GM08714 (cell line): ENCODE data around the gene CCDC28A.

Experiments
- H3K4me3 ChIP-seq: fragments of 200-500 bp; sonication (Bioruptor generic); 2 replicates; pipeline ENCODE4 v1.5.1; 2014; ENCODE audit warnings: mild to moderate bottlenecking, low read length, inconsistent platforms
- ZNF274 ChIP-seq: IDR thresholded peaks from 2 replicates; pipeline ENCODE4 v1.6.1; 2012; ENCODE audit warnings: mild to moderate bottlenecking, low read depth, low read length

The CCDC28A gene

DNA sequence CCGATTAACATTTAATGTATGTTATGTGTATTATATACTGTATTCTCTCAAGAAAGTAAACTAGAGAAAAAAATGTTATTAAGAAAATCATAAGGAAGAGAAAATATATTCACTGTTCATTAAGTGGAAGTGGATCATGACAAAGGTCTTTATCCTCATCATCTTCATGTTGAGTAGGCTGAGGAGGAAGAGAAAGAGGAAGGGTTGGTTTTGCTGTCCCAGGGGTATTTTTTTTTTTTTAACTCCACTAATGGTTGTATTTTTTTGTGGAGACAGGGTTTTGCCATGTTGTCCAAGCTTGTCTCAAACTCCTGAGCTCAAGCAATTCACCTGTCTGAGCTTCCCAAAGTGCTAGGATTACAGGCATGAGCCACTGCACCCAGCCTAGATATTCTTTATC is 33.3 kb downstream of the CCDC28A start:
- no peak for TF ChIP-seq ZNF274
- H3K4me3 ChIP-seq: no peak overlapping the region

DNA sequence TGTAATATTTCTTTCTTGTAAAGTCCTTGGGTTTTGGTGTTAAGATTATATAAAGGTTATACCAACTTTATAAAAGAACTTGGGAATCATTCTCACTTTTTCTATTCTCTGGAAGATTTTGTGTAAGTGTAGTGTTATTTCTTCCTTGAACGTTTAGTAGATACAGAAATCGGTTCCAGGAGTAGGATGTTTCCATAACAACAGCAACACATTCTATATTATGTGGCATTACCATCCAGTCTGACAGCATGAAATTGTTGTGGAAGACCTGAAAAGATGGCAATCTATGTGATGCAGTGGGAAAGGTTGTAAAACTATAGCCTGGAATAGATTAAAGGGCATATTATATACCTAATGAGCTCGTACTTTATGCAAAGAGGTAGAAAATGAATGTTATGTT is 36.1 kb downstream of the CCDC28A start:
- TF ChIP-seq ZNF274: no peak
- H3K4me3 ChIP-seq: no peak overlapping the region

GRCh38 chr6:138811866-138812265 is 38.3 kb downstream of the CCDC28A start:
- TF ChIP-seq ZNF274: no peak
- H3K4me3 ChIP-seq: no peak overlapping the region

DNA sequence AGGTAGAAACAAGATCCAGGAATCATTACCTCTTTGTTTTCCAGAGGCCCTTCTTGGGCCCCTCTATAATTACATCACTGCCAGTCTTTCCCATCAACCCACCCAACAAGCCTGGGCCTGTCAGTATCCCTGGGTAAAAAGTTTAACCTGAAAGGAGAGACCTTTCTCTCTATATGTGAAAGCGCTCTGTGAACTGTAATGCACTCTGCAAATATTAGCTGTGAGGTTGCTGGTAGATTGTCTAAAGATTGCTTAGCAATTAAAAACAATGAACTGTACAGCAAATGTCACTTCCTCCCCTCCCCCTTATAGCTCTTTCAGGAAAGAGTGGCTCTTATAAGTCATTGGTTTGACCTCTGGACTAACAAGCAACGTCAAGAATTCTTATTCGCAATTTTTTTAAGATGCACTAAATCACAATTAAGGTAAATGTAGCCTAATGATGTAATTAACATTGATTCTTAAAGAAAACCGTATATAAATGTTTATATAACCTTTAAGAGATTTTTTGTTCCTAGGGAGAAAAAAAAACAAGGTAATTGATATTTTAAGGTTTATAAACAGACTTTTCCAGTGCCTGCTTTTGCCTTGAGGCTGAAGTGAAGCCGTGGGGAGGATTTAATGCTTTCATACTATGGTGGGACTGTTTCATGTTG is 40.7 kb downstream of the CCDC28A start:
- TF ChIP-seq ZNF274: no peak
- no peak overlapping the region for H3K4me3 ChIP-seq

- no peak overlapping the region for H3K4me3 ChIP-seq
- no peak for TF ChIP-seq ZNF274
Observed at GRCh38 chr6:138815221-138815620, 41.7 kb downstream of the CCDC28A start.

- no peak for TF ChIP-seq ZNF274
- no peak overlapping the region for H3K4me3 ChIP-seq
Observed at GRCh38 chr6:138815797-138816528, 42.4 kb downstream of the CCDC28A start.

DNA sequence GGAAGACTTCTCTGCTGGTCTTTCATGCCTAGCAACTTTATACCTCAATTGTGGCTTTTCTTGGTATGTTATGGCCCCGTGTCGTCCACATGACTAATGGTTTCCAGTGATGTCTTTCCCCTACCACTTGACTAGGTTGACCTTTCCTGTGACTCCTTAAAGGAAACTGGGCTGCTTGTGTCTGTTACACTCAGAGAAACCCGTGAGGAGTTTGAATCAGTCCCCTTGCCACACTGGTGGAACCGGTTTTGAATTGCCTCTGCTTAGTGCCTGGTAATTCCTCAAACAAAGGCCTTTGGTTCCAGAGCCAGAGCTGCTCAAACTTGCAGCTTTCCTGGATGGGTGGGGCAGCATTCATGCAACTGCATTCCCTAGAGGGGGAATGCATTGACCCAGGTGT is 44.2 kb downstream of the CCDC28A start:
- no peak for TF ChIP-seq ZNF274
- H3K4me3 ChIP-seq: no peak overlapping the region

DNA sequence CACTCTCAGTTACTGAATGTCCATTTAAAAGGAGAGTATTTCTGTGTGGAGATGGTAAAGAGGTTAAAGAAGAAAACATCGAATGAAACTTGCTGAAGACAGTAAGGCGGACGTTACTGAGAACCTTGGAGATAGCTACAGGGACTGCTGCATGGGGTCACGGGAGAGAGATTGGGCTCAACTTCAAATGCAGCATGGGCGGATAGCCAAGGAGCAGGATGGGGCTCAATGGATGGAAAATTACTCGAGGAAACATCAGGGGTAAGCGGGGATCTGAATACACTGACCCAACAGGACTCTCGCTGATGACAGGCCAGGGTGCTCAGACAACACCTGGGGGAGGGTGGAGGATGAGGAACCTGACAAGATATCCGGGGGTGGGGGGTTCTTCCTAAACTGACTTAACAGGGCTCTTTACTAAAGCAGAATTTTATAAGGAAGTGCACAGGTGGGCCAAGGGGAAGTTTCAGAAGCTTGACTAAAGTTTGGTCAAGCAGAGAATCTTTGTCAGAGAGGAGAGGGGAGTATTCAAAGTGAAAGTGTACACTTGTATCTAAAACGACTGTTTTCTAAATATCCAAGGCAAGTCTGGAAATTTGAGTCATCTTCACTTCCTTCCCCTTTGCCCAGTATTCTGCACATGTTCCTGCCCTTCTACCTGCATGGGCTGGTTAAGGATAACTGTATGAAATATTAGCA is 45.1 kb downstream of the CCDC28A start:
- no peak for TF ChIP-seq ZNF274
- H3K4me3 ChIP-seq: no peak overlapping the region

GRCh38 chr6:138821519-138821918 is 48.0 kb downstream of the CCDC28A start:
- no peak overlapping the region for H3K4me3 ChIP-seq
- no peak for TF ChIP-seq ZNF274

DNA sequence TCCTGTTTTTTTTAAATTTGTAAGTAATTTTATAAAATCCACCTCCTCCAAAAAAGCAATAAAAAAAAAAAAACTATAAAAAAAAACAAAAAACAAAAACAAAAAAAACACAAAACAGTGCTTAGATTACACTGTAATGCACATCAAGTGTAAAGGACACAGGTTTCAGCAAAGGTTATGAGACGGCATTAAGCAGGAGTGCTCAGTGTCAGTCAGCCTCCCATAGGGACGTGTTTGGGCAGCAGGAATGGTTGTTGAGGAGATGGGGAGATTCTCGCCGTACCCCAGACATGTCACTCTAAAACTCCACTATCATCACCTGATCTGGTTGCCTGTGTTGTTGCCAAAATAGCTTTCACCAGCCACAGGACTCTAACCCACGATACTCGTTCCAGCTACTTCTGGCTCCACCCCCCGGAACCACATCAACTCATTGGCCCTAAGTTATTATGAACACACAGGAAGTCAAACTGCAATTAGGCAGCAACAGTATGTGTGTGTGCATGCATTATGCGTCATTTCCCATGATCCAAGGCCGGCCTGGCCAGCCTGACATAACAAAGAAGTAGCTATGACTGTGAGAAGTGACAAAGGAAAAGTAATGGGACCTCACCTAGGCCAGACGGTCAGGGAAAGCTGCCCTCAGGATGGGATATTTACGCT is 51.0 kb downstream of the CCDC28A start:
- no peak for TF ChIP-seq ZNF274
- no peak overlapping the region for H3K4me3 ChIP-seq

GRCh38 chr6:138830248-138830647 is 56.7 kb downstream of the CCDC28A start:
- TF ChIP-seq ZNF274: no peak

DNA sequence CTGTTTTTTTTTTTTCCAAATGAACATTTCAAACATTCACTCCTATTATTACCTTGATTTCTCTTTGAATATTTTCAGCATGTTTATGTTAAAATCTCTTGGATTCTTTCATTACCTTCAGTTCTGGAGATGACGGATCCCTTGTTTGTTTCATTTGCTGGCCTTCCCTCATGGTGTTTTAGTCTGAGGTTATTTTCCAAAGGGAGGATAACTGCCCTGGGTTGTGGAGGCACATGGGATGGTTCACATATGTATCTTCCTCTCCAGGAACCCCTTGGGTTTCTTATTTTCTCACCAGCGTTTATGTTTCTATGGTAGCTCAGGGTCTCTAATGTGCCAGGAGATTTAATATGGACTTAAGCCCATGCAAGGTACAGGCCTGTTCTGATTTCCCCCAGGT is 58.6 kb downstream of the CCDC28A start:
- no peak for TF ChIP-seq ZNF274
- H3K4me3 ChIP-seq: no peak overlapping the region

More at GRCh38 chr6:138830248-138830647, 56.7 kb downstream of the CCDC28A start:
- no peak overlapping the region for H3K4me3 ChIP-seq

GRCh38 chr6:138833816-138834539 is 60.4 kb downstream of the CCDC28A start:
- H3K4me3 ChIP-seq: no peak overlapping the region
- TF ChIP-seq ZNF274: no peak

GRCh38 chr6:138837246-138837645 is 63.7 kb downstream of the CCDC28A start:
- no peak for TF ChIP-seq ZNF274
- no peak overlapping the region for H3K4me3 ChIP-seq
